ENCODE measurements around the gene EML2.
A peak's percentile ranks its signal among the peaks of the same experiment; 100 is the strongest.

EML2 gene

DNA sequence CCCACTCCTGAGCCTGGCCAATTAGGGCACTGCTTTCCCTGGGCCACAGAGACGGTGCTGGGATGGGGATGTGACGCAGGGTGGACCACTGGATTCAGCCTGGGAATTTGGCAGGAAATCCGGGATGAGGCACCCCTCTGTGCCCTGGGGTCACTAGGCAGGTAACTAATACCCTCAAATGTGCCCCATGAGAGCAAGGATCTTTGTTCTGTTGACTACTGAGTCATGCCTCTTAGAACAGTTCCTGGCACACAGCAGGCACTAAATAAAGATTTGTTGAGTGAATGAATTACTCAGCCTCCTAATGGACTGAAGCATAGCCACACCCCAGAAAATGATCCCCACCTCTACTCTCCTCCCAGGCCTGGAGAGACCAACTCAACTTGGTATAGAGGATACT lies 70.5 kb downstream of the EML2 start (continued):
- TF ChIP-seq ZBTB8A (tag by site-specific recombination; IDR thresholded peaks at IDR 0.05), result 0 out of 2 replicates have a peak, but pooled peaks have one; percentile 4
- TF ChIP-seq ZNF10 (tag by site-specific recombination; IDR thresholded peaks at IDR 0.05), result no peak
- no peak for TF ChIP-seq ZNF747 (tag by site-specific recombination; IDR thresholded peaks at IDR 0.05)
- TF ChIP-seq, protein P1, sequence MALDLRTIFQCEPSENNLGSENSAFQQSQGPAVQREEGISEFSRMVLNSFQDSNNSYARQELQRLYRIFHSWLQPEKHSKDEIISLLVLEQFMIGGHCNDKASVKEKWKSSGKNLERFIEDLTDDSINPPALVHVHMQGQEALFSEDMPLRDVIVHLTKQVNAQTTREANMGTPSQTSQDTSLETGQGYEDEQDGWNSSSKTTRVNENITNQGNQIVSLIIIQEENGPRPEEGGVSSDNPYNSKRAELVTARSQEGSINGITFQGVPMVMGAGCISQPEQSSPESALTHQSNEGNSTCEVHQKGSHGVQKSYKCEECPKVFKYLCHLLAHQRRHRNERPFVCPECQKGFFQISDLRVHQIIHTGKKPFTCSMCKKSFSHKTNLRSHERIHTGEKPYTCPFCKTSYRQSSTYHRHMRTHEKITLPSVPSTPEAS (tag by site-specific recombination; IDR thresholded peaks at IDR 0.05), result no peak
- TF ChIP-seq, protein P2, sequence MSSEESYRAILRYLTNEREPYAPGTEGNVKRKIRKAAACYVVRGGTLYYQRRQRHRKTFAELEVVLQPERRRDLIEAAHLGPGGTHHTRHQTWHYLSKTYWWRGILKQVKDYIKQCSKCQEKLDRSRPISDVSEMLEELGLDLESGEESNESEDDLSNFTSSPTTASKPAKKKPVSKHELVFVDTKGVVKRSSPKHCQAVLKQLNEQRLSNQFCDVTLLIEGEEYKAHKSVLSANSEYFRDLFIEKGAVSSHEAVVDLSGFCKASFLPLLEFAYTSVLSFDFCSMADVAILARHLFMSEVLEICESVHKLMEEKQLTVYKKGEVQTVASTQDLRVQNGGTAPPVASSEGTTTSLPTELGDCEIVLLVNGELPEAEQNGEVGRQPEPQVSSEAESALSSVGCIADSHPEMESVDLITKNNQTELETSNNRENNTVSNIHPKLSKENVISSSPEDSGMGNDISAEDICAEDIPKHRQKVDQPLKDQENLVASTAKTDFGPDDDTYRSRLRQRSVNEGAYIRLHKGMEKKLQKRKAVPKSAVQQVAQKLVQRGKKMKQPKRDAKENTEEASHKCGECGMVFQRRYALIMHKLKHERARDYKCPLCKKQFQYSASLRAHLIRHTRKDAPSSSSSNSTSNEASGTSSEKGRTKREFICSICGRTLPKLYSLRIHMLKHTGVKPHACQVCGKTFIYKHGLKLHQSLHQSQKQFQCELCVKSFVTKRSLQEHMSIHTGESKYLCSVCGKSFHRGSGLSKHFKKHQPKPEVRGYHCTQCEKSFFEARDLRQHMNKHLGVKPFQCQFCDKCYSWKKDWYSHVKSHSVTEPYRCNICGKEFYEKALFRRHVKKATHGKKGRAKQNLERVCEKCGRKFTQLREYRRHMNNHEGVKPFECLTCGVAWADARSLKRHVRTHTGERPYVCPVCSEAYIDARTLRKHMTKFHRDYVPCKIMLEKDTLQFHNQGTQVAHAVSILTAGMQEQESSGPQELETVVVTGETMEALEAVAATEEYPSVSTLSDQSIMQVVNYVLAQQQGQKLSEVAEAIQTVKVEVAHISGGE (tag by site-specific recombination; conservative IDR thresholded peaks at IDR 0.05; ENCODE audit: low read depth), result no peak
- TF ChIP-seq, protein P3, sequence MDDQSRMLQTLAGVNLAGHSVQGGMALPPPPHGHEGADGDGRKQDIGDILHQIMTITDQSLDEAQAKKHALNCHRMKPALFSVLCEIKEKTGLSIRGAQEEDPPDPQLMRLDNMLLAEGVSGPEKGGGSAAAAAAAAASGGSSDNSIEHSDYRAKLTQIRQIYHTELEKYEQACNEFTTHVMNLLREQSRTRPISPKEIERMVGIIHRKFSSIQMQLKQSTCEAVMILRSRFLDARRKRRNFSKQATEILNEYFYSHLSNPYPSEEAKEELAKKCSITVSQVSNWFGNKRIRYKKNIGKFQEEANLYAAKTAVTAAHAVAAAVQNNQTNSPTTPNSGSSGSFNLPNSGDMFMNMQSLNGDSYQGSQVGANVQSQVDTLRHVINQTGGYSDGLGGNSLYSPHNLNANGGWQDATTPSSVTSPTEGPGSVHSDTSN (CRISPR knock-in tag; IDR thresholded peaks at IDR 0.05), result no peak
- no peak for TF ChIP-seq ZNF558 (tag by site-specific recombination; IDR thresholded peaks at IDR 0.05)
- TF ChIP-seq ZNF707 (tag by site-specific recombination; IDR thresholded peaks at IDR 0.05), result 0 out of 2 replicates have a peak, but pooled peaks have one; percentile 34
- TF ChIP-seq KLF10 (tag by site-specific recombination; IDR thresholded peaks at IDR 0.05), result peak; percentile 52; the same call in 1 of the 2 replicates
- TF ChIP-seq BCL11A (tag by site-specific recombination; IDR thresholded peaks at IDR 0.05; ENCODE audit: low read depth), result peak; percentile 61; the same call in 1 of the 2 replicates
- no peak for TF ChIP-seq AEBP2 (tag by site-specific recombination; IDR thresholded peaks at IDR 0.05; ENCODE audit: borderline replicate concordance)
- TF ChIP-seq, protein P4, sequence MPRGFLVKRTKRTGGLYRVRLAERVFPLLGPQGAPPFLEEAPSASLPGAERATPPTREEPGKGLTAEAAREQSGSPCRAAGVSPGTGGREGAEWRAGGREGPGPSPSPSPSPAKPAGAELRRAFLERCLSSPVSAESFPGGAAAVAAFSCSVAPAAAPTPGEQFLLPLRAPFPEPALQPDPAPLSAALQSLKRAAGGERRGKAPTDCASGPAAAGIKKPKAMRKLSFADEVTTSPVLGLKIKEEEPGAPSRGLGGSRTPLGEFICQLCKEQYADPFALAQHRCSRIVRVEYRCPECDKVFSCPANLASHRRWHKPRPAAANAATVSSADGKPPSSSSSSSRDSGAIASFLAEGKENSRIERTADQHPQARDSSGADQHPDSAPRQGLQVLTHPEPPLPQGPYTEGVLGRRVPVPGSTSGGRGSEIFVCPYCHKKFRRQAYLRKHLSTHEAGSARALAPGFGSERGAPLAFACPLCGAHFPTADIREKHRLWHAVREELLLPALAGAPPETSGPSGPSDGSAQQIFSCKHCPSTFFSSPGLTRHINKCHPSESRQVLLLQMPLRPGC (tag by site-specific recombination; IDR thresholded peaks at IDR 0.05), result peak; percentile 89
- no peak; the same call in 1 of the 2 replicates for TF ChIP-seq ZNF600 (tag by site-specific recombination; IDR thresholded peaks at IDR 0.05)
- TF ChIP-seq ZNF341 (tag by site-specific recombination; IDR thresholded peaks at IDR 0.05; ENCODE audit: low read depth), result no peak
- TF ChIP-seq ZNF112 (tag by site-specific recombination; IDR thresholded peaks at IDR 0.05), result no peak

DNA sequence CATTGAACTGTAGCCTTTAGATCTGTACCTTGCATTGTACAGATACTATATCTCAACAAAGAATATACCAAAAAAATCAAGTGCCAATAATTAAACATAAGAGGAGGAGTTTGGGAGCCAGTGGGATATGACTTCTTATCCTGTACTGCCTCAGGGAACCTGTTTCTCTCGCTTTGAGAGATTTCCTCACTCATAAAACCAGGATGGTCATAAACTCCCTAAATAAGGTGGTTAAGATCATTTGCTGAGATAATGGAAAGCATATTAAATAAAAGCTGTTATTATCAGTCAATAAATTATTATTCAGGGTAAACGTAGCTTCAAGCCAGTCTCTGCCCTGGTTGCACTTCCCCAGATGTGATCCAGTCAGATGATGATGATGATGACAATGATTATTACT lies 71.6 kb downstream of the EML2 start:
- Histone ChIP-seq H3K27ac (ENCODE audit: extremely low read depth, low read depth, low read length) (no peak overlapping the region), H3K4me1 (ENCODE audit: control insufficient read depth, insufficient read depth, low read length) (peaks cover 7% of the 10 kb centered on the region), H3K4me3 (ENCODE audit: low read depth, low read length) (no peak overlapping the region), H3K9me3 (ENCODE audit: control insufficient read depth, insufficient read depth, low read depth, low read length) (no peaks in the 10 kb centered on the region), H3K36me3 (ENCODE audit: control insufficient read depth in 2 of 2, insufficient read depth in 1 of 2, low read length in 2 of 2) (no peaks in the 10 kb centered on the region; a peak in 1 of 3 replicates)
- ChIA-PET CTCF (interaction anchor here (0.7 to 4.8 kb wide), 3 partner anchors 10 to 74 kb away, joined by 3 to 46 read pairs (median 4); no protein-coding TSS in a partner anchor), POLR2A (no interaction called here)
- peak; percentile 88 for TF ChIP-seq ZNF664 (tag by site-specific recombination; IDR thresholded peaks at IDR 0.05)
- TF ChIP-seq, protein P5, sequence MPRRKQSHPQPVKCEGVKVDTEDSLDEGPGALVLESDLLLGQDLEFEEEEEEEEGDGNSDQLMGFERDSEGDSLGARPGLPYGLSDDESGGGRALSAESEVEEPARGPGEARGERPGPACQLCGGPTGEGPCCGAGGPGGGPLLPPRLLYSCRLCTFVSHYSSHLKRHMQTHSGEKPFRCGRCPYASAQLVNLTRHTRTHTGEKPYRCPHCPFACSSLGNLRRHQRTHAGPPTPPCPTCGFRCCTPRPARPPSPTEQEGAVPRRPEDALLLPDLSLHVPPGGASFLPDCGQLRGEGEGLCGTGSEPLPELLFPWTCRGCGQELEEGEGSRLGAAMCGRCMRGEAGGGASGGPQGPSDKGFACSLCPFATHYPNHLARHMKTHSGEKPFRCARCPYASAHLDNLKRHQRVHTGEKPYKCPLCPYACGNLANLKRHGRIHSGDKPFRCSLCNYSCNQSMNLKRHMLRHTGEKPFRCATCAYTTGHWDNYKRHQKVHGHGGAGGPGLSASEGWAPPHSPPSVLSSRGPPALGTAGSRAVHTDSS (tag by site-specific recombination; IDR thresholded peaks at IDR 0.05), result peak; percentile 61; the same call in 1 of the 2 replicates
- TF ChIP-seq ZNF366 (tag by site-specific recombination; conservative IDR thresholded peaks at IDR 0.05), result 0 out of 2 replicates have a peak, but pooled peaks have one; percentile 26
- TF ChIP-seq ZNF585B (tag by site-specific recombination; IDR thresholded peaks at IDR 0.05), result no peak
- TF ChIP-seq OSR2 (tag by site-specific recombination; IDR thresholded peaks at IDR 0.05), result peak; percentile 36; the same call in 1 of the 2 replicates
- TF ChIP-seq ZNF600 (tag by site-specific recombination; IDR thresholded peaks at IDR 0.05), result no peak
- no peak for TF ChIP-seq ZNF561 (tag by site-specific recombination; IDR thresholded peaks at IDR 0.05; ENCODE audit: borderline replicate concordance)
- peak; percentile 71 for TF ChIP-seq SP7 (tag by site-specific recombination; IDR thresholded peaks at IDR 0.05)
- TF ChIP-seq FEZF1 (tag by site-specific recombination; IDR thresholded peaks at IDR 0.05), result 0 out of 2 replicates have a peak, but pooled peaks have one; percentile 21
- no peak for TF ChIP-seq ZNF639 (tag by site-specific recombination; IDR thresholded peaks at IDR 0.05)
- no peak for TF ChIP-seq KLF7 (tag by site-specific recombination; IDR thresholded peaks at IDR 0.05; ENCODE audit: borderline replicate concordance)
- no peak for TF ChIP-seq OVOL3 (tag by site-specific recombination; IDR thresholded peaks at IDR 0.05)
